T-helper 1 cell treated with Interleukin-12 subunit alpha and Interleukin-12 subunit beta and Interleukin-4 antibody, amounts not matched to agents 30 μg/mL and 1 μg/mL, for 36 hours (primary cell): ENCODE measurements around the gene PPP1R14C.

ENCODE experiments used
- H3K27ac Mint-ChIP-seq: one replicate; pipeline ENCODE4 v1.8.0; 2021; ENCODE audit warnings: mild to moderate bottlenecking, mixed read lengths
- H3K27me3 Mint-ChIP-seq: one replicate; pipeline ENCODE4 v1.8.0; 2021; ENCODE audit warnings: low read depth, mixed read lengths
- H3K36me3 Mint-ChIP-seq: one replicate; pipeline ENCODE4 v1.8.0; 2021; ENCODE audit warnings: low read depth, mixed read lengths
- H3K4me1 Mint-ChIP-seq: one replicate; pipeline ENCODE4 v1.8.0; 2021; ENCODE audit warnings: low read depth, mixed read lengths
- H3K4me3 Mint-ChIP-seq: one replicate; pipeline ENCODE4 v1.8.0; 2021; ENCODE audit warnings: mild to moderate bottlenecking, moderate library complexity, mixed read lengths
- H3K9me3 Mint-ChIP-seq: one replicate; pipeline ENCODE4 v1.8.0; 2021; ENCODE audit warnings: mixed read lengths

PPP1R14C gene

GRCh38 chr6:150243620-150244314 lies 100.9 kb downstream of the PPP1R14C start:
- peaks cover 10% of the 10 kb centered on the region for H3K9me3 Mint-ChIP-seq
- H3K36me3 Mint-ChIP-seq = no peaks in the 10 kb centered on the region
- no peak overlapping the region for H3K27ac Mint-ChIP-seq

GRCh38 chr6:150245148-150245935 lies 102.5 kb downstream of the PPP1R14C start:
- Mint-ChIP-seq H3K4me1 (peaks cover 2% of the 10 kb centered on the region), H3K4me3 (no peak overlapping the region), H3K36me3 (no peaks in the 10 kb centered on the region), H3K27me3 (peaks cover 14% of the 10 kb centered on the region), H3K27ac (no peak overlapping the region), H3K9me3 (peaks cover 12% of the 10 kb centered on the region)

More at GRCh38 chr6:150243620-150244314, 100.9 kb downstream of the PPP1R14C start:
- H3K4me3 Mint-ChIP-seq = no peak overlapping the region
- H3K27me3 Mint-ChIP-seq = peaks cover 12% of the 10 kb centered on the region
- peaks cover 2% of the 10 kb centered on the region for H3K4me1 Mint-ChIP-seq

GRCh38 chr6:150247803-150248202 lies 105.0 kb downstream of the PPP1R14C start:
- H3K36me3 Mint-ChIP-seq = no peaks in the 10 kb centered on the region
- H3K4me1 Mint-ChIP-seq = no peaks in the 10 kb centered on the region
- peaks cover 17% of the 10 kb centered on the region for H3K9me3 Mint-ChIP-seq
- no peak overlapping the region for H3K27ac Mint-ChIP-seq
- H3K4me3 Mint-ChIP-seq = no peak overlapping the region
- peaks cover 23% of the 10 kb centered on the region for H3K27me3 Mint-ChIP-seq

GRCh38 chr6:150248300-150248699 lies 105.5 kb downstream of the PPP1R14C start:
- Mint-ChIP-seq H3K4me3 (no peak overlapping the region), H3K9me3 (peaks cover 17% of the 10 kb centered on the region), H3K27me3 (peaks cover 27% of the 10 kb centered on the region), H3K4me1 (peaks cover 3% of the 10 kb centered on the region), H3K27ac (no peak overlapping the region), H3K36me3 (no peaks in the 10 kb centered on the region)

GRCh38 chr6:150249261-150249660 lies 106.4 kb downstream of the PPP1R14C start:
- Mint-ChIP-seq H3K36me3 (no peaks in the 10 kb centered on the region), H3K4me3 (no peak overlapping the region), H3K9me3 (peaks cover 17% of the 10 kb centered on the region), H3K27me3 (peaks cover 29% of the 10 kb centered on the region), H3K4me1 (peaks cover 6% of the 10 kb centered on the region), H3K27ac (no peak overlapping the region)

- Mint-ChIP-seq H3K36me3 (no peaks in the 10 kb centered on the region), H3K4me1 (peaks cover 6% of the 10 kb centered on the region), H3K27ac (no peak overlapping the region), H3K4me3 (no peak overlapping the region), H3K27me3 (peaks cover 28% of the 10 kb centered on the region), H3K9me3 (peaks cover 17% of the 10 kb centered on the region)
These were observed 108.0 kb downstream of the PPP1R14C start for GRCh38 chr6:150250826-150251225.

GRCh38 chr6:150251566-150252186 lies 108.8 kb downstream of the PPP1R14C start:
- Mint-ChIP-seq H3K9me3 (peaks cover 17% of the 10 kb centered on the region), H3K4me1 (peaks cover 12% of the 10 kb centered on the region), H3K27ac (no peak overlapping the region), H3K36me3 (no peaks in the 10 kb centered on the region), H3K4me3 (no peak overlapping the region), H3K27me3 (peaks cover 28% of the 10 kb centered on the region)

GRCh38 chr6:150252714-150253444 lies 110.0 kb downstream of the PPP1R14C start:
- Mint-ChIP-seq H3K27ac (no peak overlapping the region), H3K27me3 (peaks cover 28% of the 10 kb centered on the region), H3K4me1 (peaks cover 16% of the 10 kb centered on the region), H3K9me3 (peaks cover 11% of the 10 kb centered on the region), H3K36me3 (peaks cover 3% of the 10 kb centered on the region), H3K4me3 (no peak overlapping the region)

- Mint-ChIP-seq H3K27ac (no peak overlapping the region), H3K36me3 (peaks cover 3% of the 10 kb centered on the region), H3K4me1 (peaks cover 16% of the 10 kb centered on the region), H3K4me3 (no peak overlapping the region), H3K27me3 (peaks cover 24% of the 10 kb centered on the region), H3K9me3 (peaks cover 10% of the 10 kb centered on the region)
These were observed 110.6 kb downstream of the PPP1R14C start for GRCh38 chr6:150253489-150253888.

GRCh38 chr6:150254770-150255169 lies 111.9 kb downstream of the PPP1R14C start:
- no peak overlapping the region for H3K27ac Mint-ChIP-seq
- peaks cover 3% of the 10 kb centered on the region for H3K36me3 Mint-ChIP-seq
- no peak overlapping the region for H3K4me3 Mint-ChIP-seq
- H3K9me3 Mint-ChIP-seq = peaks cover 5% of the 10 kb centered on the region
- H3K27me3 Mint-ChIP-seq = peaks cover 20% of the 10 kb centered on the region
- peaks cover 16% of the 10 kb centered on the region for H3K4me1 Mint-ChIP-seq

GRCh38 chr6:150255840-150256239 lies 113.0 kb downstream of the PPP1R14C start:
- Mint-ChIP-seq H3K4me3 (no peak overlapping the region), H3K27me3 (peaks cover 19% of the 10 kb centered on the region), H3K9me3 (peaks cover 4% of the 10 kb centered on the region), H3K36me3 (peaks cover 3% of the 10 kb centered on the region), H3K27ac (no peak overlapping the region), H3K4me1 (peaks cover 16% of the 10 kb centered on the region)

- Mint-ChIP-seq H3K27me3 (peaks cover 17% of the 10 kb centered on the region), H3K36me3 (peaks cover 3% of the 10 kb centered on the region), H3K27ac (no peak overlapping the region), H3K4me3 (no peak overlapping the region), H3K9me3 (peaks cover 1% of the 10 kb centered on the region), H3K4me1 (peaks cover 16% of the 10 kb centered on the region)
These were observed 113.9 kb downstream of the PPP1R14C start for GRCh38 chr6:150256618-150257272.

GRCh38 chr6:150258381-150258780 lies 115.5 kb downstream of the PPP1R14C start:
- Mint-ChIP-seq H3K4me3 (no peak overlapping the region), H3K4me1 (peaks cover 13% of the 10 kb centered on the region), H3K36me3 (peaks cover 4% of the 10 kb centered on the region)

GRCh38 chr6:150260931-150261330 lies 118.1 kb downstream of the PPP1R14C start:
- peaks cover 10% of the 10 kb centered on the region for H3K4me1 Mint-ChIP-seq
- peaks cover 4% of the 10 kb centered on the region for H3K36me3 Mint-ChIP-seq
- H3K9me3 Mint-ChIP-seq = peaks cover 9% of the 10 kb centered on the region
- H3K4me3 Mint-ChIP-seq = no peak overlapping the region
- no peak overlapping the region for H3K27ac Mint-ChIP-seq
- peaks cover 7% of the 10 kb centered on the region for H3K27me3 Mint-ChIP-seq

More at GRCh38 chr6:150258381-150258780, 115.5 kb downstream of the PPP1R14C start:
- Mint-ChIP-seq H3K27ac (no peak overlapping the region), H3K9me3 (peaks cover 9% of the 10 kb centered on the region), H3K27me3 (peaks cover 13% of the 10 kb centered on the region)
